Fibroblast of lung (primary cell): ENCODE results near the gene SRP14. TPM values are rescaled to one million over a fixed set of nuclear protein-coding genes. Genes with fewer than 3 reads are reported as not detected.
A peak's percentile ranks its signal among the peaks of the same experiment; 100 is the strongest.

Experiments used
- DNase-seq, 2 donors: peaks; one replicate each; pipeline versions ENCODE4 v3.0.0 to v3.0.0-alpha.2; 2010; ENCODE audit warnings: low read depth in 2 of 2
- H2AFZ ChIP-seq: 2 replicates; pipeline ENCODE4 v1.5.1; 2012; ENCODE audit warnings: low read length, control low read depth, inconsistent platforms
- H3K27ac ChIP-seq: 2 replicates; pipeline ENCODE4 v1.5.1; 2011; ENCODE audit warnings: low read length, control low read depth; ENCODE audit not compliant: insufficient read depth
- H3K27me3 ChIP-seq: 2 replicates; pipeline ENCODE4 v1.5.1; 2011; ENCODE audit warnings: mild to moderate bottlenecking, low read length; ENCODE audit not compliant: control insufficient read depth, insufficient read depth
- H3K36me3 ChIP-seq: 2 replicates; pipeline ENCODE4 v1.5.1; 2011; ENCODE audit warnings: low read length; ENCODE audit not compliant: control insufficient read depth, insufficient read depth
- H3K4me1 ChIP-seq: 2 replicates; pipeline ENCODE4 v1.5.1; 2011; ENCODE audit warnings: low read length; ENCODE audit not compliant: control insufficient read depth, insufficient read depth; ENCODE audit errors: extremely low read depth
- H3K4me2 ChIP-seq: 2 replicates; pipeline ENCODE4 v1.5.1; 2011; ENCODE audit warnings: low read length, control low read depth; ENCODE audit not compliant: insufficient read depth; ENCODE audit errors: extremely low read depth
- H3K4me3 ChIP-seq, 4 experiments: fragments of 200-600 bp in 1 of 4; sonication (generic) in 1 of 4; replicated peaks in 1 of 4; 2 replicates each; pipeline ENCODE4 v1.5.1; 2011 to 2016; ENCODE audit warnings: low read length in 4 of 4, low read depth in 3 of 4, mild to moderate bottlenecking in 3 of 4, control low read depth in 2 of 4, inconsistent platforms in 1 of 4, mixed read lengths in 1 of 4; ENCODE audit not compliant: insufficient read depth in 1 of 4; ENCODE audit errors: control extremely low read depth in 1 of 4
- H3K79me2 ChIP-seq: 2 replicates; pipeline ENCODE4 v1.5.1; 2012; ENCODE audit warnings: mild to moderate bottlenecking, low read length, inconsistent platforms; ENCODE audit not compliant: control insufficient read depth, insufficient read depth
- H3K9ac ChIP-seq: 2 replicates; pipeline ENCODE4 v1.5.1; 2011; ENCODE audit warnings: mild to moderate bottlenecking, low read length, control low read depth; ENCODE audit not compliant: insufficient read depth
- H3K9me3 ChIP-seq: 2 replicates; pipeline ENCODE4 v1.5.1; 2012; ENCODE audit warnings: low read depth, low read length; ENCODE audit not compliant: control insufficient read depth, insufficient read depth
- H4K20me1 ChIP-seq: 2 replicates; pipeline ENCODE4 v1.5.1; 2011; ENCODE audit warnings: low read length; ENCODE audit not compliant: control insufficient read depth, insufficient read depth; ENCODE audit errors: extremely low read depth
- EZH2 ChIP-seq: IDR thresholded peaks from 2 replicates; pipeline ENCODE4 v1.5.1; 2012; ENCODE audit warnings: low read length, control low read depth, mild to moderate bottlenecking; ENCODE audit errors: missing control alignments
- polyA plus RNA-seq, 2 donors: library from polyadenylated mRNA; depleted of rRNA in 1 of 2; stranded (reverse) in 1 of 2; unstranded in 1 of 2; fragments of >200 nt; gene quantifications; 2 replicates each; pipeline ENCODE4 v1.2.1, GENCODE V29; 2011 to 2012; ENCODE audit warnings: missing spikeins in 1 of 2
- total RNA-seq: library from RNA; depleted of rRNA; stranded (reverse); fragments of >200 nt; gene quantifications from 2 replicates; pipeline ENCODE4 v1.2.1, GENCODE V29; 2014
- TF ChIP-seq, protein P1 (sequence below), 2 donors: IDR thresholded peaks in 1 of 2; conservative IDR thresholded peaks in 1 of 2; 1 replicate in 1 of 2; 2 replicates in 1 of 2; pipeline ENCODE4 v1.5.1; 2011 to 2012; ENCODE audit warnings: low read length in 2 of 2, control low read depth in 1 of 2, inconsistent platforms in 1 of 2, low read depth in 1 of 2, mild to moderate bottlenecking in 1 of 2

Gene SRP14
- total and polyA plus RNA-seq, 2 donors (not counting 1 experiment from before 2014, with no cell fraction given) = 162 to 465 TPM

DNA sequence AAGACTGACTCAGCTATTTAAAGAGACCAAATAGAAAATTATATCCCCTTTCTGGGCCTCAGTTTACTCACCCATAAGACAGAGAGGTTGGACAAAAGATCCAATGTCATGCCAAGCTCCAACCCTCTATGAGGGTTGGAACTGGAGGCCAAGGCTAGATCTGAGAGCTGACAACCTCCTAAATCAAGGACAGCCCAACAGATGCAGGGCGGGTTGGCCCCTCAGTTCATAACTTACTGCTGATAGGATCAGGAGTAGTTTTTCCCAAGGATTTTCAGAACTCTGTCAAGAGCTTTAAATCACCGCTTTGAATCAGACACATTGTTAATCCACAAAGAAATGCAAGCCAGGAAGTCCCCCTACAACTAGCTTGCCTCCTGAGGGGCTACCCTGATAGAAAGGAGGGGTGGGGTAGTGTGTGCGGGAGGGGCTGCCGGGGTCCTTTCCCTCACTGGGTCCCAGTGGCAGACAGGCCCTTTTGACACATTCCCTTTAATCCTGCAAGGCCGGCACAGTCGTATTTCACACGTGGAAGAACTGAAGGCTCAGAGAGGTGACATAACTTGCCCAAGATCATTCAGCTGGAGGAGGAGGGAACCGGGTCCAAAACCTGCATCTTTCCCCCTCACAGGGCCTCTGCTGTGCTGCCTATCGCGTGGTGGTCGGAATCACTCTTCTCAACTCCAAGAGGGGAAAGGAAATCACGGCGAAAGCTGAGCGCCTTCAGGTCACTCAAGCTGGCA, 48.3 kb upstream of the SRP14 start:
- H3K79me2 ChIP-seq = no peaks in the 10 kb centered on the region
- H3K9me3 ChIP-seq = no peaks in the 10 kb centered on the region
- DNase-seq = no peak
- peaks cover 25% of the 10 kb centered on the region for H3K4me1 ChIP-seq
- no peak for TF ChIP-seq EZH2
- H4K20me1 ChIP-seq = no peaks in the 10 kb centered on the region
- H3K4me3 ChIP-seq = no peak overlapping the region
- H3K4me2 ChIP-seq = no peak overlapping the region
- no peak overlapping the region for H3K27ac ChIP-seq
- H3K36me3 ChIP-seq = no peaks in the 10 kb centered on the region
- H2AFZ ChIP-seq = no peak overlapping the region
- H3K9ac ChIP-seq = no peak overlapping the region
- no peaks in the 10 kb centered on the region for H3K27me3 ChIP-seq

DNA sequence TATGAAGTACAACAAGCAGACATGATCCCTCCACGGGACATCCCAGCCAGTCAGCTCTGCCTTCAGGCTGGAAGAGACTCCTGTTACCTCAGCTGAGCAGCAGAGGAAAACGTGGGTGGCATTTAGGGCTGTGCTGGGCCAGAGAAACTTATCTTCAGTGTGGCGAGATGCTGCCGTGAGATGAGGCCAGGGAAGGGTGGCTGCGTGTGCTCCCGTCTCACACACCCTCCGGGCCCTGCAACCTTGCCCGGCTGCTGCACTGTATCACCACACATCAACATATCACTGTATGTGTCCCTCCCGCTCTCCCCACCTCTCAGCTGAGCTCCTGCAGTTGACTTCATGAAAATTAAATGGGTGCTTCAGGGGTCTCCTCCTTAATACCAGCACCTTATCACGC, 46.3 kb upstream of the SRP14 start:
- peak in 1 of 2 donors; percentile 62 for DNase-seq
- H3K9ac ChIP-seq = no peak overlapping the region
- H3K79me2 ChIP-seq = no peaks in the 10 kb centered on the region
- no peaks in the 10 kb centered on the region for H3K9me3 ChIP-seq
- TF ChIP-seq EZH2 = no peak
- TF ChIP-seq, protein P1, sequence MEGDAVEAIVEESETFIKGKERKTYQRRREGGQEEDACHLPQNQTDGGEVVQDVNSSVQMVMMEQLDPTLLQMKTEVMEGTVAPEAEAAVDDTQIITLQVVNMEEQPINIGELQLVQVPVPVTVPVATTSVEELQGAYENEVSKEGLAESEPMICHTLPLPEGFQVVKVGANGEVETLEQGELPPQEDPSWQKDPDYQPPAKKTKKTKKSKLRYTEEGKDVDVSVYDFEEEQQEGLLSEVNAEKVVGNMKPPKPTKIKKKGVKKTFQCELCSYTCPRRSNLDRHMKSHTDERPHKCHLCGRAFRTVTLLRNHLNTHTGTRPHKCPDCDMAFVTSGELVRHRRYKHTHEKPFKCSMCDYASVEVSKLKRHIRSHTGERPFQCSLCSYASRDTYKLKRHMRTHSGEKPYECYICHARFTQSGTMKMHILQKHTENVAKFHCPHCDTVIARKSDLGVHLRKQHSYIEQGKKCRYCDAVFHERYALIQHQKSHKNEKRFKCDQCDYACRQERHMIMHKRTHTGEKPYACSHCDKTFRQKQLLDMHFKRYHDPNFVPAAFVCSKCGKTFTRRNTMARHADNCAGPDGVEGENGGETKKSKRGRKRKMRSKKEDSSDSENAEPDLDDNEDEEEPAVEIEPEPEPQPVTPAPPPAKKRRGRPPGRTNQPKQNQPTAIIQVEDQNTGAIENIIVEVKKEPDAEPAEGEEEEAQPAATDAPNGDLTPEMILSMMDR (conservative IDR thresholded peaks at IDR 0.05 in 1 of 2, IDR thresholded peaks at IDR 0.05 in 1 of 2; ENCODE audit: low read depth in 1 of 2, low read length in 2 of 2) = no peak
- H3K4me3 ChIP-seq = no peak overlapping the region
- no peak overlapping the region for H3K27ac ChIP-seq
- no peaks in the 10 kb centered on the region for H3K36me3 ChIP-seq
- no peaks in the 10 kb centered on the region for H4K20me1 ChIP-seq
- peaks cover 20% of the 10 kb centered on the region for H3K4me1 ChIP-seq
- H2AFZ ChIP-seq = no peak overlapping the region
- no peaks in the 10 kb centered on the region for H3K27me3 ChIP-seq
- no peak overlapping the region for H3K4me2 ChIP-seq

DNA sequence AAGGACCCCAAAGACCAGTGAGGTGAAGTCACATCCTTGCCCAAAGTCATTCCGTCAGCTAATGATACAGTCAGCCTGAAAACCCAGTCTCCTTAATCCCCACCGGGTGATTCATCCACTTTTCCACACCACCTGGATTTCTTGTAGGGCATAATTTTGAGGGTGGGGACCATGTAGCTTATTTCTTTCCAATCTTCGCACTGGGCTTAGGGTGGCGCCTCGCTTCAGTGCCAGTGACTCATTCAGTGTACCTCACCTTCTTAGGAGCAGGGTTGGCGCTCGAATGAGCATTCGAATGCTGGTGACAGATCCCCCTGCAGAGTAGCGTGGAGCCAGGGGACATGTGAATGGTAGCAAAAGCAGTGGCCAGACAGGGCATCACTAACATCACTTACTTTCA, 45.7 kb upstream of the SRP14 start:
- Histone ChIP-seq H3K4me2 (no peak overlapping the region), H3K36me3 (no peaks in the 10 kb centered on the region), H3K27me3 (no peaks in the 10 kb centered on the region), H3K9ac (no peak overlapping the region), H3K4me1 (peaks cover 20% of the 10 kb centered on the region), H3K79me2 (no peaks in the 10 kb centered on the region), H3K27ac (no peak overlapping the region), H3K9me3 (no peaks in the 10 kb centered on the region), H3K4me3 (no peak overlapping the region), H2AFZ (no peak overlapping the region), H4K20me1 (no peaks in the 10 kb centered on the region)
- no peak for DNase-seq
- TF ChIP-seq, protein P1 (conservative IDR thresholded peaks at IDR 0.05 in 1 of 2, IDR thresholded peaks at IDR 0.05 in 1 of 2; ENCODE audit: low read depth in 1 of 2, low read length in 2 of 2) = no peak
- TF ChIP-seq EZH2 = no peak
